Measurements from ENCODE around the gene MYBPC1.
"Not testable (repeated sequence)": the region's sequence is repeated elsewhere in the genome, so short reads cannot be mapped to it uniquely, and the experiment has no call there.

MYBPC1 gene

DNA sequence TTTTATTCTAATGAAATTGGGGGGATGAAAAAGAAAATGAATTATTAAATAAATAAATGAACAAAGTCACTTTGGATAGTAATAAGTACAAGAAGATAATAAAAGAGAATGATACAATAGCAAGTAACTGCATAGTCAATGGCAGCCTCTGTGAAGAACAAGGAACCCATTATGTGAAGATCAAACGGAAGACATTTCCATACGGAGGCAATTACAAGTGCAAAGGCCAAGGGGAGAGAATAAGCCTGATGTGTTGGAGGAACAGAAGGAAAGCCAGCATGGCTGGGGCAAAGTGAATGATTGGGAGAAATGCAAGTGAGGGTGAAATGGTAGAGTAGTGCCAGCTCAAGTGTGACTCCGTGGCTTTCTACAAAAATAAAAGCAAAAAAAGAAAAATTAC, 58.7 kb downstream of the MYBPC1 start:
- H3K36me3 ChIP-seq (ENCODE audit: control insufficient read depth, insufficient read depth, low read length) = no peaks in the 10 kb centered on the region
- H3K4me3 ChIP-seq (ENCODE audit: low read length) = no peak overlapping the region
- DNase-seq (ENCODE audit: low read depth, low spot score) = no peak
- no CpG with 5 or more reads among the region's 3 CpGs for whole genome bisulfite sequencing (ENCODE audit: insufficient coverage, insufficient read length)
- peaks cover 1% of the 10 kb centered on the region; the same call in 1 of the 2 replicates for H3K4me1 ChIP-seq (ENCODE audit: control insufficient read depth, insufficient read depth, low read length)
- no peak overlapping the region for H3K27ac ChIP-seq (ENCODE audit: low read length)
- H3K27me3 ChIP-seq (ENCODE audit: control insufficient read depth, insufficient read depth, low read length) = no peaks in the 10 kb centered on the region
- H3K9me3 ChIP-seq (ENCODE audit: control insufficient read depth, insufficient read depth, low read length) = no peaks in the 10 kb centered on the region

DNA sequence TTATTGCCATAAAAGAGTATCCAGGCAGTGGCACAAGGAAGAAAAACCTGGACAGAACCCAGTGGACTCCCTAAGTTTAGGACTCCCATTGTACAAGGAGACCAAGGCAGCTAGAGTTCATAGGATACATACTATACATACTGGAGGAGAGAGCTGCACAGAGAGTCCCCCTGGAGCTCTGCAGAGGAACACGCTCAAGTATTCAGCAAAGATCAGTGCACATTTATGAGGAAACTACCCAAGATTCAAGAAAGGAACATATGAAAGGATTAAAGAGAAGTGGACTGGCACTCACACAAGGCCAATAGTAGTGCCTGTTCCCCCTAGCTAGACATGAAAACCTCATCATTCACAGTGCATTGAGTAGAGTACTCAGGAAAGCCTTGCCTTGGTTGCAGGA, 59.7 kb downstream of the MYBPC1 start:
- no peak for DNase-seq (ENCODE audit: low read depth, low spot score)
- no peaks in the 10 kb centered on the region for H3K36me3 ChIP-seq (ENCODE audit: control insufficient read depth, insufficient read depth, low read length)
- H3K4me1 ChIP-seq (ENCODE audit: control insufficient read depth, insufficient read depth, low read length) = peaks cover 1% of the 10 kb centered on the region; the same call in 1 of the 2 replicates
- H3K4me3 ChIP-seq (ENCODE audit: low read length) = no peak overlapping the region
- H3K27me3 ChIP-seq (ENCODE audit: control insufficient read depth, insufficient read depth, low read length) = no peaks in the 10 kb centered on the region
- H3K9me3 ChIP-seq (ENCODE audit: control insufficient read depth, insufficient read depth, low read length) = no peaks in the 10 kb centered on the region
- no CpG with 5 or more reads among the region's 1 CpG for WGBS (ENCODE audit: insufficient coverage, insufficient read length)
- no peak overlapping the region for H3K27ac ChIP-seq (ENCODE audit: low read length)

DNA sequence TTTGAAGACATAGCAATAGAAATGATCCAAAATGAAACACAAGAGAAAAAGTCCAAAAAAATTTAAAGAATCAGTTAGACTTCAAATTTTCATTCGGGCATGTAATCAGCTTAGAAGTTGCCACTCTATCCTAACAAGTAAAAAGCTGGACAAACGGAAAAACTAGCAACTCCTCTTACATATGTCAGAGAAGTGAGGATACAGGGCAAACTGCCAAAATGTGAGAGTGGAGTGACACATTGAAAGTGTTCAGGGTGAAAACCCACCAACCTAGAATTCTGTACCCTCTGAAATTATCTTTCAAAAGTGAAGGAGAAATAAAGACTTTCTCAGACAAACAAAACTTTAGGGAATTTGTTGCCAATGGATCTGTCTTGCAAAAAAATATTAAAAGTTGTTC, 60.6 kb downstream of the MYBPC1 start:
- Histone ChIP-seq H3K36me3 (ENCODE audit: control insufficient read depth, insufficient read depth, low read length) (no peaks in the 10 kb centered on the region), H3K27me3 (ENCODE audit: control insufficient read depth, insufficient read depth, low read length) (no peaks in the 10 kb centered on the region), H3K9me3 (ENCODE audit: control insufficient read depth, insufficient read depth, low read length) (no peaks in the 10 kb centered on the region), H3K27ac (ENCODE audit: low read length) (no peak overlapping the region), H3K4me1 (ENCODE audit: control insufficient read depth, insufficient read depth, low read length) (peaks cover 1% of the 10 kb centered on the region; the same call in 1 of the 2 replicates), H3K4me3 (ENCODE audit: low read length) (no peak overlapping the region)
- no CpG with 5 or more reads among the region's 2 CpGs for WGBS (ENCODE audit: insufficient coverage, insufficient read length)
- DNase-seq (ENCODE audit: low read depth, low spot score) = no peak

DNA sequence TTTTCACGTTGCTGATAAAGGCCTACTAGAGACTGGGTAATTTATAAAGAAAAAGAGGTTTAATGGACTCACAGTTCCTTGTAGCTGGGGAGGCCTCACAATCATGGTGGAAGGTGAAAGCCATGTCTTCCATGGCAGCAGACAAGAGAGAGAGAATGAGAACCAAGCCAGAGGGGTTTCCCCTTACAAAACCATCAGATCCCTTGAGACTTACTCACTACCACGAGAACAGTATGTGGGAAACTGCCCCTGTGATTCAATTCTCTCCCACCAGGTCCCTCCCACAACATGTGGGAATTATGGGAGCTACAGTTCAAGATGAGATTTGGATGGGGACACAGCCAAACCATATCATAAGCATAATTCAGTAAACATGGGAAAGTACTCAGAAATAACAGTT, 65.9 kb downstream of the MYBPC1 start:
- H3K4me3 ChIP-seq (ENCODE audit: low read length); H3K36me3 ChIP-seq (ENCODE audit: control insufficient read depth, insufficient read depth, low read length); H3K27me3 ChIP-seq (ENCODE audit: control insufficient read depth, insufficient read depth, low read length); H3K9me3 ChIP-seq (ENCODE audit: control insufficient read depth, insufficient read depth, low read length); H3K27ac ChIP-seq (ENCODE audit: low read length); DNase-seq (ENCODE audit: low read depth, low spot score); H3K4me1 ChIP-seq (ENCODE audit: control insufficient read depth, insufficient read depth, low read length): not testable (repeated sequence)
- WGBS (ENCODE audit: insufficient coverage, insufficient read length) = no CpG with 5 or more reads among the region's 2 CpGs

DNA sequence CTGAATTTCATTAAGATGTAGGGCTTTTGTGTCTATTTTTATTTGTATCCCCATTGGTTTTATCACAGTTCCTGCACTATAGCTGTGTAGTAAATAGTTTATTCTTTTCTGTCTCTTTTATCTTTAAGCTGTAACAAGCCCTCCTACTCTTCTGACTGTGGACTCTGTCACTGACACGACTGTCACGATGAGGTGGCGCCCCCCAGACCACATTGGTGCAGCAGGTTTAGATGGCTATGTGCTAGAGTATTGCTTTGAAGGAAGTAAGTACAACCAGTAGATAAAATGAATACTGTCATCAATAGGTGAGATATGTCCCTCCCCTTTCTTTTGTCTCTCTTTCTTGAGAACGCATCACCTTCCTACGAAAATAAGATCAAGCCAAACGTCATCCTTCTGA, 68.5 kb downstream of the MYBPC1 start:
- H3K4me1 ChIP-seq (ENCODE audit: control insufficient read depth, insufficient read depth, low read length) = peaks cover 2% of the 10 kb centered on the region; the same call in 1 of the 2 replicates
- no peaks in the 10 kb centered on the region for H3K36me3 ChIP-seq (ENCODE audit: control insufficient read depth, insufficient read depth, low read length)
- no peaks in the 10 kb centered on the region for H3K9me3 ChIP-seq (ENCODE audit: control insufficient read depth, insufficient read depth, low read length)
- DNase-seq (ENCODE audit: low read depth, low spot score) = no peak
- no peak overlapping the region for H3K4me3 ChIP-seq (ENCODE audit: low read length)
- no peak overlapping the region for H3K27ac ChIP-seq (ENCODE audit: low read length)
- no CpG with 5 or more reads among the region's 6 CpGs for WGBS (ENCODE audit: insufficient coverage, insufficient read length)
- H3K27me3 ChIP-seq (ENCODE audit: control insufficient read depth, insufficient read depth, low read length) = no peaks in the 10 kb centered on the region

DNA sequence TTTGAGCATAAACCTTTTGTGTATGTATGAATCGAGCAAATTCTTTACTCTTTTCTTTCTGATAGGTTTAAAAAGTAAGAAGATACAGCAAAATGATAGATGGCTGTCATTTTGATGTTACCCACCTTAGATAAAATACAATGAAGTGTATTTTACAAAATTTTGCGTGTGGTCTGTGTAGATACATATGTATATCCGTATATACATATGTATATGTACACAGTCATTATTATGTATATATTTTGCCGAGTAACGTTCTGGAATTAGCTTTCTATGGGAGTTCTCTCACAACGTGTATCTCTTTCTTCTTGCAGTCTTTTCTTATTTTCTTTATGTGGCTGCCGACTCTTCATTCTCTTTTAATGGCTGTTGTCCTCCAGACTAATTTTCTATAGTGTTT, 70.2 kb downstream of the MYBPC1 start:
- no peaks in the 10 kb centered on the region for H3K27me3 ChIP-seq (ENCODE audit: control insufficient read depth, insufficient read depth, low read length)
- no peak for DNase-seq (ENCODE audit: low read depth, low spot score)
- no CpG with 5 or more reads among the region's 7 CpGs for WGBS (ENCODE audit: insufficient coverage, insufficient read length)
- H3K9me3 ChIP-seq (ENCODE audit: control insufficient read depth, insufficient read depth, low read length) = no peaks in the 10 kb centered on the region
- H3K4me3 ChIP-seq (ENCODE audit: low read length) = no peak overlapping the region
- no peaks in the 10 kb centered on the region for H3K36me3 ChIP-seq (ENCODE audit: control insufficient read depth, insufficient read depth, low read length)
- peaks cover 2% of the 10 kb centered on the region; the same call in 1 of the 2 replicates for H3K4me1 ChIP-seq (ENCODE audit: control insufficient read depth, insufficient read depth, low read length)
- H3K27ac ChIP-seq (ENCODE audit: low read length) = no peak overlapping the region

DNA sequence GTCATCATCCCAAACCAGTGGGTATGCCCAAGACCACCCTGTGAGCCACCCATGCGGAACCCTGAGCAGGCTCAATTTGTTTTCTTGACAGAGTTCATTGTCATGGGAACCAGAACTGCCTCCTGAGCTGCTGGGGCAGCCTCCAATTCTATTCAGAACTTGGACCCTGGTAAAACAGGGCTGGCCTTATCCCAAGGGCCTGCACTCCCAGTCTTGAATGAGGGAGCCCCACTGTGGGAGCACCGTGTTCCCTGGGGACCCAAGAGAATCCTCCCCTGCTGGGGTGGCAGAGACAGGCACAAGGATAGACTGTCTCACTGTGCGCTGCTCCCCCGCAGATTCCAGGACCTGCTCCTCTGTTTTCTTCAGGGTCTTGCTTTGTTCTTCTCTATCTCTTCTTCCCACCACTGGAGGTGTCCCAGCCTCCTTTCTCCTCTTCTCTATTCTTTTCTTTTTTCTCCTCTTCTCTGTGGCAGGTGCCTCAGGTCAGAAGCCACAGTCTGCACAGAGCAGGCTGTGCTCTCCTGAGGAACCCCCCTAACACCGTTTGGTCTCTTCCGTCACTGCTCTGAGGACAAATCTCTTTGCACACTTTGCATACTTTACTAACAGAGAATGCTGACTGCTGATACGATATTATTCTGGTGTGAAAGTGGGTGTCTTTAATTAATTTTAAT, 71.4 kb downstream of the MYBPC1 start:
- Histone ChIP-seq H3K4me1 (ENCODE audit: control insufficient read depth, insufficient read depth, low read length) (peaks cover 2% of the 10 kb centered on the region; the same call in 1 of the 2 replicates), H3K27me3 (ENCODE audit: control insufficient read depth, insufficient read depth, low read length) (no peaks in the 10 kb centered on the region), H3K9me3 (ENCODE audit: control insufficient read depth, insufficient read depth, low read length) (no peaks in the 10 kb centered on the region), H3K36me3 (ENCODE audit: control insufficient read depth, insufficient read depth, low read length) (no peaks in the 10 kb centered on the region), H3K27ac (ENCODE audit: low read length) (no peak overlapping the region), H3K4me3 (ENCODE audit: low read length) (no peak overlapping the region)
- no CpG with 5 or more reads among the region's 7 CpGs for WGBS (ENCODE audit: insufficient coverage, insufficient read length)
- no peak for DNase-seq (ENCODE audit: low read depth, low spot score)

DNA sequence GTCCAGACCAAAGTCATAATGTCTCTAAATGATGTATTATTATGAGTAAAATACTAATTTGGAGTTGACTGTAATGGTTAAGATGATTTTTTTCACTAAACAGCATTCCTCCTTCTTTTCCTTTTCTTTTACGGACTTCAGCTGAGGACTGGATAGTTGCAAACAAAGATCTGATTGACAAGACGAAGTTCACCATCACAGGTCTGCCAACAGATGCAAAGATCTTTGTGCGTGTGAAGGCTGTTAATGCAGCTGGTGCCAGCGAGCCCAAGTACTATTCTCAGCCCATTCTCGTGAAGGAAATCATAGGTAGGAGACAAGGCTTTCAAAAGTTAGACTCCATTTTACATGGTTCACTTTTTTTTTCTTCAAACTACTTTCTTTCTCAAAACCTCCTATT, 72.8 kb downstream of the MYBPC1 start:
- Histone ChIP-seq H3K4me3 (ENCODE audit: low read length) (no peak overlapping the region), H3K9me3 (ENCODE audit: control insufficient read depth, insufficient read depth, low read length) (no peaks in the 10 kb centered on the region), H3K27ac (ENCODE audit: low read length) (no peak overlapping the region), H3K27me3 (ENCODE audit: control insufficient read depth, insufficient read depth, low read length) (no peaks in the 10 kb centered on the region), H3K4me1 (ENCODE audit: control insufficient read depth, insufficient read depth, low read length) (peaks cover 2% of the 10 kb centered on the region; the same call in 1 of the 2 replicates), H3K36me3 (ENCODE audit: control insufficient read depth, insufficient read depth, low read length) (no peaks in the 10 kb centered on the region)
- DNase-seq (ENCODE audit: low read depth, low spot score) = no peak
- no CpG with 5 or more reads among the region's 5 CpGs for WGBS (ENCODE audit: insufficient coverage, insufficient read length)

DNA sequence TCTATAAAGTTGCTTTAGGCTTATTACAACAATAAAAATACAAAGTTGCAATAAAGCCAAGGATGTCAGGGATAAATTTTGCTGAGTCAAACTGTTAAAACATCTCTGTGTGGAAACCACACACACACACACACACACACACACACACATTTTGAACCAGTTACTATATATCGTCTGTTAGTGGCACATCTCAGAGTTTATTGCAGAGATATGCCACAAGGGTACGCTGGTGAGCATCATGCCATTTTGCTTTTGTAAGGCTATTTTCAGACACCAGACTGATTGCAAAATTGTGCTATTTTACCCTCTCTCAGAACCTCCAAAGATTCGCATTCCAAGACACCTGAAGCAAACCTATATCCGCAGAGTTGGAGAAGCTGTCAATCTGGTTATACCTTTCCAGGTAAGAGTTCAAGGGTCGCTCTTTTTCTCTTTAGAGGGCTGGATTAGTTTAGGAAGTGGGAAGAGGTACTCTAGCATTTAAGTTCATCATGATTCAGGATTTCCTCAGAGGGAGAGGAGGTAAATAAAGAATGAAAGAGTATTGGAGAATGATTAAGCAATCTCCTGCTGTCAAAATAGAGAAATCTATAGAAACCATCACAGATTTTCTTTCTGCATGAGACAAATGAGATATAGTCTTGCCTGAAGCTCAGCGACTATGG, 75.4 kb downstream of the MYBPC1 start:
- no peak overlapping the region for H3K4me3 ChIP-seq (ENCODE audit: low read length)
- H3K36me3 ChIP-seq (ENCODE audit: control insufficient read depth, insufficient read depth, low read length) = no peaks in the 10 kb centered on the region
- no peak overlapping the region for H3K27ac ChIP-seq (ENCODE audit: low read length)
- no peaks in the 10 kb centered on the region for H3K27me3 ChIP-seq (ENCODE audit: control insufficient read depth, insufficient read depth, low read length)
- H3K9me3 ChIP-seq (ENCODE audit: control insufficient read depth, insufficient read depth, low read length) = no peaks in the 10 kb centered on the region
- DNase-seq (ENCODE audit: low read depth, low spot score) = peak; percentile 16
- WGBS (ENCODE audit: insufficient coverage, insufficient read length) = no CpG with 5 or more reads among the region's 6 CpGs
- H3K4me1 ChIP-seq (ENCODE audit: control insufficient read depth, insufficient read depth, low read length) = peaks cover 2% of the 10 kb centered on the region; the same call in 1 of the 2 replicates

DNA sequence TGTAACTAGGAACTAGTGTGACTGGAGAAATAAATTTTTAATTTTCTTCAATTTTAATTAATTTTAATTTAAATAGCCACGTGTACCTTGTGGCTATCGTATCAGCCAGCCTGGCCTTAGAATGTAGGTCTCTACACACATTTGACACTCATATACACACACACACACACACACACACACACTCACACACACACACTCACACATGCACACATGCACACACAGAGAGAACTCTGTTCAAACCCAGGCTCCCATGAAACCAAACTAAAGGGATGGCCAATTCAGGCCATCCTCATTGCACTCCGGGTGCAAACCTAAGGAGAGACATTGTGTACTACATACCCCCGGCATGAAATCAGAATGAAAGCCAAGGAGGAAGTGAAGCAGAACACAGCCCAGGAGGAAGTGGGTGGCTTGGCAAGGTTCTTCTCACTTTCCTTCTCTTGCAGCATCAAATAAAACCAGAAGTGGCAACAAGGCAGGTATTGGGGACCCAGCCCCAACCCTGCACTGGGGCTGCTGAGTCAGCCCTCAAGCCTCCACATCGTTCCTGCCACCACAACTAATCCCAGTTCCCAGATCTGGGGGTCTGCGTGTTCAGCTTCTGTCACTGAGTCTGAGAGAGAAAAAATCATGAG, 76.5 kb downstream of the MYBPC1 start:
- WGBS (ENCODE audit: insufficient coverage, insufficient read length) = no CpG with 5 or more reads among the region's 6 CpGs
- Histone ChIP-seq H3K9me3 (ENCODE audit: control insufficient read depth, insufficient read depth, low read length) (no peaks in the 10 kb centered on the region), H3K4me3 (ENCODE audit: low read length) (no peak overlapping the region), H3K36me3 (ENCODE audit: control insufficient read depth, insufficient read depth, low read length) (no peaks in the 10 kb centered on the region), H3K27ac (ENCODE audit: low read length) (no peak overlapping the region), H3K4me1 (ENCODE audit: control insufficient read depth, insufficient read depth, low read length) (no peaks in the 10 kb centered on the region), H3K27me3 (ENCODE audit: control insufficient read depth, insufficient read depth, low read length) (no peaks in the 10 kb centered on the region)
- no peak for DNase-seq (ENCODE audit: low read depth, low spot score)
